Activated T-helper 1 cell treated with anti-CD3 and anti-CD28 coated beads, Interleukin-12 subunit alpha, Interleukin-12 subunit beta, Interleukin-2, Interleukin-4 antibody, amounts not matched to agents 30 ng/mL and 10 ng/mL and 1 ng/mL, durations not matched to agents 14 hours and 24 hours and 36 hours (primary cell): ENCODE results near the gene PAQR9. TPM values are rescaled to one million over a fixed set of nuclear protein-coding genes. Genes with fewer than 3 reads are reported as not detected.

ENCODE experiments used
- DNase-seq: peaks from one replicate; pipeline ENCODE4 v3.0.0; 2021; ENCODE audit warnings: low spot score
- H3K27ac Mint-ChIP-seq: one replicate; pipeline ENCODE4 v1.8.0; 2021; ENCODE audit warnings: mild to moderate bottlenecking, mixed read lengths
- H3K27me3 Mint-ChIP-seq: one replicate; pipeline ENCODE4 v1.8.0; 2022; ENCODE audit warnings: mild to moderate bottlenecking, moderate library complexity, mixed read lengths; ENCODE audit not compliant: insufficient read depth
- H3K36me3 Mint-ChIP-seq: one replicate; pipeline ENCODE4 v1.8.0; 2021; ENCODE audit warnings: low read depth, mixed read lengths
- H3K4me1 Mint-ChIP-seq: one replicate; pipeline ENCODE4 v1.8.0; 2021; ENCODE audit warnings: low read depth, mixed read lengths
- H3K4me3 Mint-ChIP-seq: one replicate; pipeline ENCODE4 v1.8.0; 2021; ENCODE audit warnings: mild to moderate bottlenecking, moderate library complexity, mixed read lengths
- H3K9me3 Mint-ChIP-seq: one replicate; pipeline ENCODE4 v1.8.0; 2021; ENCODE audit warnings: mixed read lengths
- intact Hi-C: fragments of 100-400 bp; cut with micrococcal nuclease; formaldehyde crosslinking; loops from one replicate; pipeline ENCODE4 v1.15.1; 2024
- total RNA-seq: library from RNA; stranded (reverse); gene quantifications from 2 replicates; pipeline ENCODE4 v1.2.3, GENCODE V29; 2022

PAQR9 gene
- total RNA-seq, 1 donor from 2014 or later: not detected

DNA sequence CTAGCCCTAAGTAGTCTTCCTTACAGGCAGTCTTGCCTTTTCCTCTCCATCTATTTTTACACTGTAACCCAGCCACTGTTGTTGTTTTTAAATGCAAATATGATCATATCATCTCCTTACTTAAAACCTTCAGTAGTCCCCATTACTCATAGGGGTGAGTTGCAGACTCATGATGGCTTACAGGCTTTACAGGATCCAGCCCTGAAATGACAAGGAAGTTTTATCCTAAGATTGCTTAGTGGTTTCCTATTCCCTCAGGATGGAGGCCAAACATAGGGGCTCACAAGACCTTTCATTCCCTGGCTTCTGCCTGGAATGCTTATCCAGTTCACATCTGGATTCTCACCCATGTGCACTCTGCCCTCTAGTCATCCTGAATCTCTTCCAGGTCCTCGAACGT is 46.9 kb downstream of the PAQR9 start:
- Mint-ChIP-seq H3K4me3 (no peak overlapping the region), H3K36me3 (no peaks in the 10 kb centered on the region), H3K27ac (no peak overlapping the region), H3K27me3 (peaks cover 5% of the 10 kb centered on the region), H3K9me3 (no peaks in the 10 kb centered on the region), H3K4me1 (no peaks in the 10 kb centered on the region)
- DNase-seq: no peak
- intact Hi-C loops: no loop called here

DNA sequence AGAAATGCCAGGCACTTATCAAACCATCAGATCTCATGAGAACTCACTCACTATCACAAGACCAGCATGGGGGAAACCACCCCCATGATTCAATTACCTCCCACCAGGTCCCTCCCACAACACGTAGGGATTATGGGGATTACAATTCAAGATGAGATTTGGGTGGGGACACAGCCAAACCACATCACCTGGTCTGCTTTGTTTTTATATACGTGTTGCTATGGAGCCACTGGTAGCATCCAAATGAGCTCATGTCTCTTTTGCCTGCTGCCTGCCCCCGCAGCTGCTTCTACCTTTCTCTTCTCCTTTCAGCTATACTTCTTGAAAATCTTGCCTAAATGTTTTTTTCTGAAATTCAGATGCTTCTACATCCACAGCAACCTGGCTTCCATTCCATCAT is 47.8 kb downstream of the PAQR9 start:
- H3K27ac Mint-ChIP-seq: no peak overlapping the region
- DNase-seq: no peak
- no peaks in the 10 kb centered on the region for H3K9me3 Mint-ChIP-seq
- no peak overlapping the region for H3K4me3 Mint-ChIP-seq
- H3K36me3 Mint-ChIP-seq: no peaks in the 10 kb centered on the region
- peaks cover 5% of the 10 kb centered on the region for H3K27me3 Mint-ChIP-seq
- intact Hi-C loops: no loop called here
- no peaks in the 10 kb centered on the region for H3K4me1 Mint-ChIP-seq

DNA sequence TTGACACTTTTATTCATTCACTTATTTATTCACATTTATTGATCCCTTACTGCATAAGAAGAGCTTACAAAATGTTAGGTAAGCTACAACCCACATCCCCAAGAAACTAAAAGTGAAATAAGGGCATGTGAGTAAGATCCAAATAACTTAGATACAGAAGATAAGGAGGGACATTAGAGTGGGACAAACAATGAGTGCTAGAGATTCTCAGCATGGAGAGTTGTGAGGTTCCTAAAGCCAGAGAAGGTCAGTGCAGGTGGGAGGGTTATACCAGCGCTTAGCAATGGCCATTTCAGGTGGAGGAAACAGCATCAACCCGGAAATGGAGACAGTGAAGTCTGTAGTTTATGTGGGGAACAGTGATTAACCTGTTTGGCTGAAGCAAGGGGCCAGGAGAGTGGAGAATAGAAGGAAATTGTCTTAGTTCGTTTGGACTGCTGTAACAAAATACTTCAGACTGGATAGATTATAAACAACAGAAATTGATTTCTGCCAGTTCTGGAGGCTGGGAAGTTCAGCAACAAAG is 49.1 kb downstream of the PAQR9 start:
- no peak for DNase-seq
- Mint-ChIP-seq H3K4me1 (no peaks in the 10 kb centered on the region), H3K27me3 (peaks cover 5% of the 10 kb centered on the region), H3K27ac (no peak overlapping the region), H3K36me3 (no peaks in the 10 kb centered on the region), H3K9me3 (no peaks in the 10 kb centered on the region), H3K4me3 (no peak overlapping the region)
- intact Hi-C loops: no loop called here

DNA sequence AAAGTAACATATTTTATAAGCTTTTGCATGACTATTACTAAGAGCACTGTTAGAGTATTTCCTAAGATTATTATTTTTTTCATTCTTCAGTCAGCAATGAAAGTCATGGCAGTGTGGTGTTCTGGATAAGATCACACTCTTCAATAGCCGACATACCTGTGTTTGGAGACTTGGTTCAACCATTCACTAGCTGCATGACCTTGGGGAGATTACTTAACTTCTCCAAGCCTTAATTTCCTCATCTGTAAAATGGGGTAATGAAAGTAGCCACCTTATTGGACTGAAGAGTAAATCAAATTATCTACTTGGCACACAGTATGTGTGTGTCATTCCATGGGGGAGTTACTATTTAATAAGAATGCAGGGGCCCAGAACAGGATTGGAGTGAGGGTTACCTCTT is 50.0 kb downstream of the PAQR9 start:
- intact Hi-C loops: no loop called here
- Mint-ChIP-seq H3K4me3 (no peak overlapping the region), H3K36me3 (no peaks in the 10 kb centered on the region), H3K27me3 (peaks cover 5% of the 10 kb centered on the region), H3K4me1 (no peaks in the 10 kb centered on the region), H3K9me3 (no peaks in the 10 kb centered on the region), H3K27ac (no peak overlapping the region)
- no peak for DNase-seq

DNA sequence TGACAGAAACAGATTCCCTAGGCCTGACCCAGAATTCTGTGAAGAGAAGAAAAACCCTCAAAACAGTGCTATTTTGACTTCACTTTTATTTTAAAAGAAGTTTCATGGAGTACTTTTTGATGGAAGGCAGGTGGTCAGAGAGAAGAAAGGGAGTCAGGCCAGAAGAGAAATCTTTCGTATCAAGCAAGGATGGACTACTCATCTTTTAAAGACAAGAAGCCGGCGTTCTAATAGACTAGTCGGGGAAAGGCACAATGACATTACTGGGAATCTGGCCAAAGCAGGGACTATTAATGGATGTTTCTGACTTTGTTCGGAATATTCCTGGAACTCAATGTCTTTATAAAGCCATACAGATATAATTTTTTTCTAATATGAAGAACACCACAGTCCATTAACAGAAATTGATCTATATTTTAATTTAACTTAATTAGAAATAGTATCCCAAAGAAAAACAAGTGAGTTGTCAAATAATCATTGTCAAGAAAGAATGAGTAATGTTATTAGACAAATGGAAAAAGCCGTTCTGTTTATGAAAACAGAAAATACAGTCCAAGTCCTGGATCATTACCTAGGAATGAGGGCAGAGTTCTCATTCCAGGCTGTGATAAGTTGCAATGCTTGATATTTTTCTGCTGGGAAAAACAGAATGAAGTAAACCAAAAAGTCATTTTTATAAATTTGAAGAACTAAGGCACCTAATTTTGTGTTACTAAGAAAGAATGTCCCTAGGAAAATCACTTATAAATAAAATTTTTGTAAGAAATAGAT is 50.9 kb downstream of the PAQR9 start:
- H3K9me3 Mint-ChIP-seq: no peaks in the 10 kb centered on the region
- H3K27ac Mint-ChIP-seq: no peak overlapping the region
- H3K4me1 Mint-ChIP-seq: no peaks in the 10 kb centered on the region
- H3K36me3 Mint-ChIP-seq: no peaks in the 10 kb centered on the region
- DNase-seq: no peak
- H3K27me3 Mint-ChIP-seq: peaks cover 5% of the 10 kb centered on the region
- intact Hi-C loops: no loop called here
- H3K4me3 Mint-ChIP-seq: no peak overlapping the region

Other genes with a start within 250 kb of the PAQR9 start
- gene TRPC1, start 239.6 kb downstream of the PAQR9 start, total RNA-seq: 0.66 and 1.1 TPM in 2 replicates
- not detected in 2 replicates for gene PCOLCE2, start 74.6 kb downstream of the PAQR9 start, total RNA-seq
- 186 and 205 TPM in 2 replicates for gene U2SURP, start 37.9 kb upstream of the PAQR9 start, total RNA-seq
- 11.3 and 11.4 TPM in 2 replicates for gene CHST2, start 156.1 kb upstream of the PAQR9 start, total RNA-seq